Keratinocyte (primary cell): ENCODE measurements around the gene FUOM.

Experiments used
- EZH2 ChIP-seq: IDR thresholded peaks from one replicate; pipeline ENCODE4 v1.6.1; 2012; ENCODE audit warnings: inconsistent platforms, mild to moderate bottlenecking, low read length, moderate library complexity
- TF ChIP-seq, protein P1 (sequence below), 3 experiments: IDR thresholded peaks in 1 of 3; conservative IDR thresholded peaks in 1 of 3; optimal IDR thresholded peaks in 1 of 3; 2 replicates in 2 of 3; 3 replicates in 1 of 3; pipeline versions ENCODE3 to v1.5.1; 2011; ENCODE audit warnings: low read length in 3 of 3, mild to moderate bottlenecking in 3 of 3, moderate library complexity in 2 of 3, control low read depth in 1 of 3, inconsistent platforms in 1 of 3; ENCODE audit not compliant: insufficient read depth in 2 of 3; ENCODE audit errors: extremely low read depth in 1 of 3

DNA sequence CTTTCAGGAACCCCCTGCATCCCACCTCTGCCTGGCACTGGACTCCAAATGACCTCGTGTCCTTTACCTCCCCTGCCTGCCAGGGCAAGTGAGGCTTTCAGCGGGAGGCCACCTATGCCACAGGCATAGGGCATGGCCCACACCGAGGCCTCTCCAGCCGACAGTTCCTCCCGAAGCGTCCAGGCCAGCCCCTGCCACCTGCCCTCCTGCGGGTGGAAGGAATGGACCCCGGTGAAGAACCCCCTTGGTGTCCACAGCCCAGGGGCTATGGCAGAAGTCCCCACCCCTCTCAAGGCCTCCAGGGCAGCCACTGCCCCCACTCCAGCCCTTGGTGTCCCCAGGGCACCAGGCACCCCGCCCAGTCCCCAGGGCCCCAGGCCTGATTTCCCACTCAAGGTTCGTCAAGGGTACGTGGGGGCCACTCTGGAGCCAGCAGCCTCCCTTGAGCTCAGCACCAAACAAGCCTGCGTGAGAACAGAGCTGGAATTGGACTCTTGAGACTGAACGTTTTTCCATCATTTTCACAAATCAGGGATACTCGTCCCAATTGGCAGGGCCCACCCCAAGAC, 3.1 kb downstream of the FUOM start:
- TF ChIP-seq, protein P1, sequence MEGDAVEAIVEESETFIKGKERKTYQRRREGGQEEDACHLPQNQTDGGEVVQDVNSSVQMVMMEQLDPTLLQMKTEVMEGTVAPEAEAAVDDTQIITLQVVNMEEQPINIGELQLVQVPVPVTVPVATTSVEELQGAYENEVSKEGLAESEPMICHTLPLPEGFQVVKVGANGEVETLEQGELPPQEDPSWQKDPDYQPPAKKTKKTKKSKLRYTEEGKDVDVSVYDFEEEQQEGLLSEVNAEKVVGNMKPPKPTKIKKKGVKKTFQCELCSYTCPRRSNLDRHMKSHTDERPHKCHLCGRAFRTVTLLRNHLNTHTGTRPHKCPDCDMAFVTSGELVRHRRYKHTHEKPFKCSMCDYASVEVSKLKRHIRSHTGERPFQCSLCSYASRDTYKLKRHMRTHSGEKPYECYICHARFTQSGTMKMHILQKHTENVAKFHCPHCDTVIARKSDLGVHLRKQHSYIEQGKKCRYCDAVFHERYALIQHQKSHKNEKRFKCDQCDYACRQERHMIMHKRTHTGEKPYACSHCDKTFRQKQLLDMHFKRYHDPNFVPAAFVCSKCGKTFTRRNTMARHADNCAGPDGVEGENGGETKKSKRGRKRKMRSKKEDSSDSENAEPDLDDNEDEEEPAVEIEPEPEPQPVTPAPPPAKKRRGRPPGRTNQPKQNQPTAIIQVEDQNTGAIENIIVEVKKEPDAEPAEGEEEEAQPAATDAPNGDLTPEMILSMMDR (optimal IDR thresholded peaks at IDR 0.05 in 1 of 3, IDR thresholded peaks at IDR 0.05 in 1 of 3, conservative IDR thresholded peaks at IDR 0.05 in 1 of 3; ENCODE audit: extremely low read depth in 1 of 3, insufficient read depth in 2 of 3, low read length in 3 of 3): no peak
- TF ChIP-seq EZH2: no peak
